Left cardiac atrium (tissue), 4 donors: ENCODE results near the gene IFIT3. TPM values are rescaled to one million over a fixed set of nuclear protein-coding genes. Genes with fewer than 3 reads are reported as not detected.

Experiments used
- ATAC-seq, 2 donors: fragments of 200-7000 bp; cut with Tn5 transposase; one replicate each; pipeline ENCODE4 v1.9.1; 2020; ENCODE audit warnings: mild to moderate bottlenecking in 2 of 2, moderate library complexity in 2 of 2
- DNase-seq: peaks from one replicate; pipeline ENCODE4 v3.0.0-alpha.2; 2020
- intact Hi-C, 2 donors: fragments of 100-400 bp; cut with DNase I; formaldehyde crosslinking; loops; one replicate each; pipeline versions ENCODE4 v1.14.1 to v1.15.1; 2022 to 2023
- total RNA-seq, 2 donors: library from RNA; stranded (reverse); fragmentation: NEBNext Ultra II Directional; extraction: Animal tissue kit (Norgen Biotek cat#: 25700); gene quantifications; one replicate each; pipeline ENCODE4 v1.2.1, GENCODE V29; 2021
- donor health status: DM: no; HTN: yes; CAD: no.
- donor health status: DM: no; HTN: yes; CAD: no; lungs with severe emphysema.
- donor health status: DM: yes; HTN: yes; CAD: no.
- donor health status: Dilated cardiomyopathy.

The IFIT3 gene
- total RNA-seq, 2 donors from 2014 or later: 8.6 to 19.9 TPM

GRCh38 chr10:89373916-89374711 lies 46.3 kb downstream of the IFIT3 start:
- intact Hi-C loops: no loop called here
- ATAC-seq (peak; percentile 97 to 98), DNase-seq (peak; percentile 87)

- intact Hi-C loops: no loop called here
- DNase-seq: no peak
- ATAC-seq: peak; percentile 61 to 64
Observed at GRCh38 chr10:89374713-89375141, 46.9 kb downstream of the IFIT3 start.

GRCh38 chr10:89377705-89378637 lies 50.2 kb downstream of the IFIT3 start, which contains the start of gene IFIT1B:
IFIT1B (plus strand) TSS chr10:89378056; CDS start chr10:89378136, 80 bp downstream.
- no peak for ATAC-seq
- intact Hi-C loops: no loop called here

GRCh38 chr10:89379103-89379502 lies 51.3 kb downstream of the IFIT3 start:
- no peak for DNase-seq
- intact Hi-C loops: no loop called here
- ATAC-seq: no peak

More at GRCh38 chr10:89377705-89378637, 50.2 kb downstream of the IFIT3 start, which contains the start of gene IFIT1B:
- DNase-seq: no peak

- DNase-seq: no peak
- no peak for ATAC-seq
- intact Hi-C loops: no loop called here
Observed at GRCh38 chr10:89382757-89383156, 55.0 kb downstream of the IFIT3 start.

GRCh38 chr10:89384474-89385340 lies 56.9 kb downstream of the IFIT3 start:
- DNase-seq (no peak), ATAC-seq (peak; percentile 30 to 66)
- intact Hi-C loops: no loop called here

- intact Hi-C loops: no loop called here
- ATAC-seq (no peak), DNase-seq (no peak)
Observed at GRCh38 chr10:89388806-89389205, 61.0 kb downstream of the IFIT3 start.

GRCh38 chr10:89389254-89389653 lies 61.5 kb downstream of the IFIT3 start:
- ATAC-seq (no peak), DNase-seq (no peak)
- intact Hi-C loops: no loop called here

Other genes with a start within 250 kb of the IFIT3 start
- 1 to 10 TPM in 1 of 2 donors, under 1 TPM in 1; 0.44 to 1.2 TPM for gene CH25H, start 120.7 kb upstream of the IFIT3 start, total RNA-seq
- gene LIPA, start 76.2 kb upstream of the IFIT3 start, total RNA-seq: 10 to 100 TPM; 35.8 to 45.7 TPM
- gene IFIT2, start 26.0 kb upstream of the IFIT3 start, total RNA-seq: 1 to 10 TPM; 3.5 to 4.6 TPM
- not detected for gene IFIT1B, start 50.1 kb downstream of the IFIT3 start, total RNA-seq
- gene IFIT1, start 64.6 kb downstream of the IFIT3 start, total RNA-seq: 10 to 100 TPM; 15.3 to 20.6 TPM
- gene IFIT5, start 86.6 kb downstream of the IFIT3 start, total RNA-seq: 10 to 100 TPM; 10.1 to 14.5 TPM
- 1 to 10 TPM; 2.3 to 6.2 TPM for gene SLC16A12, start 207.6 kb downstream of the IFIT3 start, total RNA-seq